ENCODE results near the gene PSORS1C1. TPM values are rescaled to one million over a fixed set of nuclear protein-coding genes. Genes with fewer than 3 reads are reported as not detected.
"Not testable (repeated sequence)": the region's sequence is repeated elsewhere in the genome, so short reads cannot be mapped to it uniquely, and the experiment has no call there.

PSORS1C1 gene
- polyA plus RNA-seq, 6 donors from 2014 or later: not detected

DNA sequence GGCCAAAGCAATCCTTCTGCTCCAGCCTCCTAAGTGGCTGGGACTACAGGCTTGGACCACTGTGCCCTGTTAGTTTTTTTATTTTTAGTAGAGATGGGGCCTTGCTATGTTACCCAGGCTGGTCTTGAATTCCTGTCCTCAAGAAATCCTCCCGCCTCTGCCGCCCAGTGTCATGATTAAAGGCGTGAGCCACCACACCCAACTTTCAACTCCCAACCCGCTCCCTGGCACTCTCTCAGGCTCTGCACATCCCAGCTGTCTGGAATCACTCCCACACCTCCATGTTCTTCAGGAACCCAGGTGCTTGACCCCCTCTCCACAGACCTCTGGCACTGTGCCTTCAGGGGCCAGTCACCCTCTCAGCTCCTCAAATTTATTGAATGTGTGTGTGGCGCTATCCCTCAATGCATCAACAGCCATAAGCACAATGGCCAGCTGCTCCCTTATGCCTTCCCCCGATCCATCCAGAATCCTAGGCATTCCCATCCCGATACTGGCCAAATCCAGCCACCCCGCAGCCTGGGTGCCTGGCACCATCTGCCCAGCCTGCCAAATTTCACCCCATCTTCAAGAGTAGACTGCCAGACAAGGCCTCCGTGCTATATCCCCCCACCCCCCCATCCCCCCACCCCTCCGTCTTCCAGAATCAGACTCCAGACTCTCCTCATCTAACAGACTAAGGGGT lies 56.5 kb downstream of the PSORS1C1 start:
- Mint-ChIP-seq H3K4me1 (no peaks in the 10 kb centered on the region), H3K27ac (peak overlapping the region in 2 of 6 donors; percentile 44 to 59), H3K9me3 (no peaks in the 10 kb centered on the region), H3K36me3 (no peaks in the 10 kb centered on the region), H3K4me3 (no peak overlapping the region), H3K27me3 (no peaks in the 10 kb centered on the region)
- ATAC-seq (ENCODE audit: low read depth in 2 of 2): no peak
- no peak for DNase-seq

GRCh38 chr6:31171931-31172905 lies 57.6 kb downstream of the PSORS1C1 start:
- no peaks in the 10 kb centered on the region for H3K36me3 Mint-ChIP-seq
- H3K27me3 Mint-ChIP-seq: no peaks in the 10 kb centered on the region
- H3K4me1 Mint-ChIP-seq: no peaks in the 10 kb centered on the region
- no peak overlapping the region for H3K27ac Mint-ChIP-seq
- no peaks in the 10 kb centered on the region for H3K9me3 Mint-ChIP-seq
- DNase-seq (no peak), ATAC-seq (ENCODE audit: low read depth in 2 of 2) (no peak)
- H3K4me3 Mint-ChIP-seq: peak overlapping the region in 1 of 8 donors; percentile 42

DNA sequence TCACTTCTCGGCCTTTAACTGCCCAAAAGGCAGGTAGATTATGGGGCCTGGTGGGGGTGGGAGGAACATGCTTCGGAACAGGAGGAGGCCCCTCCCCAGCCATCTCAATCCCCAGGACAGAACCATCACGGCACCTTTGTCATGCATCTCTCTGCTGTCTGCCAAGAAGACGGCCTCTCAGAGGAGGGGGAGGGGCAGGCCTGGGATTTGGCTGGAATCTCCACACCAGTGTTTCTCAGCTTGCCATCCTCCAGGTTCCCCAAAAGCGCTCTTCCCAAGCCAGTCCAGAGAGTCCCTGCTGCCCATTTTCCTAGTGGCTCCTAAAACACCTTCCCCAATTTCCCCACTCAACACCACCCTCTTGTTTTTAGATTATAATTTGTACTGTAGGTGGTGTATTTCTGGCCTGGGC lies 58.4 kb downstream of the PSORS1C1 start:
- H3K4me1 Mint-ChIP-seq: no peaks in the 10 kb centered on the region
- H3K36me3 Mint-ChIP-seq: no peaks in the 10 kb centered on the region
- H3K4me3 Mint-ChIP-seq: no peak overlapping the region
- no peak overlapping the region for H3K27ac Mint-ChIP-seq
- ATAC-seq (ENCODE audit: low read depth in 2 of 2) (no peak), DNase-seq (no peak)
- H3K9me3 Mint-ChIP-seq: no peaks in the 10 kb centered on the region
- H3K27me3 Mint-ChIP-seq: no peaks in the 10 kb centered on the region

DNA sequence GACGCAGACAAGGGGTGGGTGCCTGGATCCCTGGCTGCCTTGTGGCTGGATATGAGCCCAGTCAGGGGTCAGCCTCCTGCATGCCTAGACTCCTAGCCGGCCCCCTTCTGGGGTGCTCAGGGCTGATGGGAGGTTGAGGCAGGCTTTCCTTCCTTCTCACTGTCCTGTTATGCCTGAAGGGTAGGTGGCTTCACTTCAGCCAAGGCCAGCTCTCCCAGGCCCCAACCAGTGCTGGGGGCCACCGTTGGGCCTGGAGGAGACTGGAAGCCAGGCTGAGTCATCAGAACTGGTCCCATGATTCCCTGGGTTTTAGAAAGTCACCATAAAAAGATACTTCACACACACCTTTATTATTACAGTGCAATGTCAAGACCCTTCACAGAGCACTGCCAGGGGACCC lies 58.8 kb downstream of the PSORS1C1 start:
- Mint-ChIP-seq H3K36me3 (no peaks in the 10 kb centered on the region), H3K4me3 (no peak overlapping the region), H3K27ac (no peak overlapping the region), H3K4me1 (peaks cover 0 to 3% (median 0%) of the 10 kb centered on the region in 3 donors), H3K27me3 (no peaks in the 10 kb centered on the region), H3K9me3 (no peaks in the 10 kb centered on the region)
- ATAC-seq (ENCODE audit: low read depth in 2 of 2) (no peak), DNase-seq (no peak)

- no peak overlapping the region for H3K27ac Mint-ChIP-seq
- no peaks in the 10 kb centered on the region for H3K27me3 Mint-ChIP-seq
- H3K4me3 Mint-ChIP-seq: no peak overlapping the region
- H3K9me3 Mint-ChIP-seq: no peaks in the 10 kb centered on the region
- H3K36me3 Mint-ChIP-seq: no peaks in the 10 kb centered on the region
- DNase-seq: no peak
- no peak for ATAC-seq (ENCODE audit: low read depth in 2 of 2)
- peaks cover 0 to 13% (median 4%) of the 10 kb centered on the region in 3 donors for H3K4me1 Mint-ChIP-seq
Measured at GRCh38 chr6:31174378-31174777, 59.8 kb downstream of the PSORS1C1 start.

DNA sequence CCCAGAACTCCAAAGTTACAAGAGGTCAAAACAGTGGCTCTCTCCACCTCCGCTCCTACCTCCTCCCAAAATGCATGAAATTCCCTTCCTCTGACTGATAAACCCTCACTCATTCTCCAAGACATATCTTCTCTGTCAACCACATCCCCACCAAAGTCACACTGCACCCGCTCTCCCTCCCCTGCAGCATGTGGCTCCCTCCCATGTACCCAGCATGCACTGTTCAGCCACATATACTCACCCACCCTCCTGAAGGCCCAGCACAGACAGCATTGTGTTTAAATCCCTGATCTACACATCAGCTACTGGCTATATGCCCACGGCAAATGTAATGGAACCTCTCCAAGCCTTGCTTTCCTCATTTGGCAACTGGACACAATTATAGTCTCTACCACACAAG lies 61.4 kb downstream of the PSORS1C1 start:
- Mint-ChIP-seq H3K36me3 (no peaks in the 10 kb centered on the region), H3K4me3 (no peak overlapping the region), H3K27ac (no peak overlapping the region), H3K4me1 (peaks cover 0 to 19% (median 13%) of the 10 kb centered on the region in 3 donors), H3K9me3 (no peaks in the 10 kb centered on the region), H3K27me3 (no peaks in the 10 kb centered on the region)
- DNase-seq (no peak), ATAC-seq (ENCODE audit: low read depth in 2 of 2) (no peak)

GRCh38 chr6:31178143-31179041 lies 63.8 kb downstream of the PSORS1C1 start:
- H3K9me3 Mint-ChIP-seq: no peaks in the 10 kb centered on the region
- H3K4me3 Mint-ChIP-seq: peak overlapping the region in 1 of 8 donors; percentile 42
- H3K36me3 Mint-ChIP-seq: no peaks in the 10 kb centered on the region
- peak overlapping the region in 1 of 6 donors; percentile 79 for H3K27ac Mint-ChIP-seq
- DNase-seq (no peak), ATAC-seq (ENCODE audit: low read depth in 2 of 2) (no peak)
- H3K27me3 Mint-ChIP-seq: no peaks in the 10 kb centered on the region
- H3K4me1 Mint-ChIP-seq: peaks cover 0 to 19% (median 13%) of the 10 kb centered on the region in 3 donors

GRCh38 chr6:31179042-31179386 lies 64.4 kb downstream of the PSORS1C1 start:
- Mint-ChIP-seq H3K27me3 (no peaks in the 10 kb centered on the region), H3K9me3 (no peaks in the 10 kb centered on the region), H3K36me3 (no peaks in the 10 kb centered on the region), H3K4me1 (peaks cover 0 to 19% (median 13%) of the 10 kb centered on the region in 3 donors), H3K4me3 (peak overlapping the region in 1 of 8 donors; percentile 42), H3K27ac (peak overlapping the region in 2 of 6 donors; percentile 22 to 59)
- ATAC-seq (ENCODE audit: low read depth in 2 of 2) (no peak), DNase-seq (no peak)

GRCh38 chr6:31179896-31180295 lies 65.3 kb downstream of the PSORS1C1 start:
- no peak for ATAC-seq (ENCODE audit: low read depth in 2 of 2)
- H3K27ac Mint-ChIP-seq: peak overlapping the region in 1 of 6 donors; percentile 87
- no peaks in the 10 kb centered on the region for H3K27me3 Mint-ChIP-seq
- H3K4me1 Mint-ChIP-seq: peaks cover 0 to 19% (median 13%) of the 10 kb centered on the region in 3 donors
- DNase-seq: no peak
- H3K4me3 Mint-ChIP-seq: peak overlapping the region in 6 of 8 donors; percentile 13 to 92 (median 82)
- H3K9me3 Mint-ChIP-seq: no peaks in the 10 kb centered on the region
- H3K36me3 Mint-ChIP-seq: no peaks in the 10 kb centered on the region

DNA sequence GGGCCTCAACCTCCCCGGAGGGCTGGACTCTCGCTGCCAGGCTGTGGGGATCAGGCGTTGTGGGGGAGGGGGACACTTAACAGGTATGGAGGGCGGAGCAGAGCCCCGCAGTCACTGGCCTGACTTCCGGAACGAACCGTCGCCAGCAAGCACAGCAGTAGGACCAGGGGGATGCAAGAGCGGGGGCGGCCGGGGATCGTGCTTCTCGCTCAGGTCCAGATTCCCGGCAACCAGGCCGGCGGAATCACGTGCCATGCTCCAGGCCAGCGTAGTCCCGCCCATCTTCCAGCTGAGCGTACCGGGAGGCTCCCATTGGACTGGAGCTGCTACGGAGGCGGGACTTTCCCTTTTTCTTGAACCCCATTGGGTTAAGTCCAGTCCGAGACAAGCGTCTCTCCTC lies 65.9 kb downstream of the PSORS1C1 start:
- Mint-ChIP-seq H3K4me3 (peak overlapping the region; percentile 78 to 92 (median 86)), H3K27me3 (no peaks in the 10 kb centered on the region), H3K4me1 (peaks cover 0 to 19% (median 13%) of the 10 kb centered on the region in 3 donors), H3K27ac (peak overlapping the region in 5 of 6 donors; percentile 63 to 89 (median 87)), H3K36me3 (no peaks in the 10 kb centered on the region), H3K9me3 (no peaks in the 10 kb centered on the region)
- ATAC-seq (ENCODE audit: low read depth in 2 of 2) (peak; percentile 99 to 100), DNase-seq (peak; percentile 71)

- H3K9me3 Mint-ChIP-seq; H3K27me3 Mint-ChIP-seq; DNase-seq; ATAC-seq (ENCODE audit: low read depth in 2 of 2); H3K4me3 Mint-ChIP-seq; H3K36me3 Mint-ChIP-seq; H3K27ac Mint-ChIP-seq: not testable (repeated sequence)
- peaks cover 8 to 29% (median 28%) of the 10 kb centered on the region in 3 donors for H3K4me1 Mint-ChIP-seq
Measured at GRCh38 chr6:31183287-31183686, 68.7 kb downstream of the PSORS1C1 start.

DNA sequence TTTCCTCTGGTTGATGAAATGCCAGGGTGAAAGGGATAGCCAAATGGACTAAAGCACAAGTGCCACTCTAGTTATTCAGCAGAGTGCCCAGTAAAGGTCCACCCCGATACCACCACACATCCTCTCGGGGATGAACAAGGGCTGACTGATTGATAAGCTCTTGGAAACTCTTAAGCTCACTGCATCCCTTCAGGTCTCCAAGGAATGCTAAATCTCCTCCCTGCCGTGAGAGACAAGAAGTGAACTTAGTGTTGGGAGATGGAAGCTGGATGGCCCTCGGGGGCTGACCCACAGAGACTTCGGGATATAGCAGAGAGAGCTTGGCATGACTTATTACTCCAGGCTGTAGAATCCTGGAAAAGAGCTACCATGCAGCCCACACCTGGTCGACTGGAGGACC lies 69.3 kb downstream of the PSORS1C1 start:
- Mint-ChIP-seq H3K4me1 (peaks cover 8 to 26% (median 22%) of the 10 kb centered on the region in 3 donors), H3K27ac (peak overlapping the region in 2 of 6 donors; percentile 33 to 36)
- H3K27me3 Mint-ChIP-seq; H3K4me3 Mint-ChIP-seq; H3K36me3 Mint-ChIP-seq; ATAC-seq (ENCODE audit: low read depth in 2 of 2); H3K9me3 Mint-ChIP-seq; DNase-seq: not testable (repeated sequence)

GRCh38 chr6:31185695-31186051 lies 71.1 kb downstream of the PSORS1C1 start:
- not testable (repeated sequence) for DNase-seq; H3K27me3 Mint-ChIP-seq; H3K36me3 Mint-ChIP-seq; H3K9me3 Mint-ChIP-seq; H3K4me3 Mint-ChIP-seq; ATAC-seq (ENCODE audit: low read depth in 2 of 2)
- Mint-ChIP-seq H3K4me1 (peaks cover 8 to 22% (median 12%) of the 10 kb centered on the region in 3 donors), H3K27ac (peak overlapping the region in 3 of 6 donors; percentile 24 to 99 (median 90))
